Measurements from ENCODE around the gene KLF1. TPM values are rescaled to one million over a fixed set of nuclear protein-coding genes. Genes with fewer than 3 reads are reported as not detected.

Gene KLF1
- total and polyA plus RNA-seq, 10 of the 15 experiments (the other 5 are each of a cell fraction or from before 2014, with no cell fraction given): 0.04 to 0.38 (median 0.08) TPM; not detected in 3

GRCh38 chr19:12881172-12881808 is 5.7 kb downstream of the KLF1 start, which contains the start of gene DNASE2 (continued):
- TF ChIP-seq MXI1 (IDR thresholded peaks at IDR 0.05; ENCODE audit: low read depth, low read length) (peak; percentile 28; the same call in 1 of the 2 replicates), PAX5 (IDR thresholded peaks at IDR 0.05; ENCODE audit: borderline replicate concordance, low read depth, low read length) (0 out of 2 replicates have a peak, but pooled peaks have one; percentile 9), HDAC6 (IDR thresholded peaks at IDR 0.05; ENCODE audit: unreplicated experiment) (peak; percentile 74), POU2F2 (IDR thresholded peaks at IDR 0.05; ENCODE audit: borderline replicate concordance, low read depth, low read length) (peak; percentile 55; the same call in 2 of the 3 replicates), PKNOX1 (IDR thresholded peaks at IDR 0.05) (peak; percentile 55; the same call in 1 of the 2 replicates), SREBF2 (IDR thresholded peaks at IDR 0.05; ENCODE audit: low read length) (no peak), ATF3 (IDR thresholded peaks at IDR 0.05; ENCODE audit: borderline replicate concordance, extremely low read depth, low read depth, low read length) (no peak)

DNA sequence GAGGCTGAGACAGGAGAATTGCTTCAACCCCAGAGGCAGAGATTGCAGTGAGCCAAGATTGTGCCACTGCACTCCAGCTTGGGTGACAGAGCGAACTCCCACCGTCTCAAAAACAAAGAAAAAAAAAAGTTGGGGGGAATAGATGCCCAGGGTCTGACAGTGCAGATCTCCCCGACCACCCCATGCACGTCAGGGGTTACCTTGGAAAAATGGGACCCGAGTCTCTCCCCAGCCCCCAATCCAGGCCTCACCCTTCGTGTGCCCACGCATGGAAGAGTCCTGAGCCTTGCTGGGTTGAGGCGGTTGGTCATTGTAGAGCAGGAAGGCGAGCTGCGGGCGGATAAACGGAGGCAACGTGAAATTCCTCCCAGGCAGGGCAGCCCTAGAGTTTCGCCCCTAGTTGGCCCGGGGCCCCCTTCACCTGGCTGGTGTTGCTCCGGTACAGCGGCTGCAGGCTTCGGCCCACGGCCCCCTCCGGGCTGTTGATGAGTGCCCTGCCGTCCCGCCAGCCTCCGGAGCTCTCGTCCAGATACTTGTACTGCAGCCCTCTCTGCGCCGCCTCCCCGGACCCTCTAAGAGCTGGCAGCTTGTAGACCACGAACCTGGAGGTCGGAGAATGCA is 6.3 kb downstream of the KLF1 start:
- TSS peak; percentile 74 for BruUV-seq (replicated peaks)
- CTCF ChIA-PET: interaction anchor here (0.7 to 13.2 kb wide), 15 partner anchors 8 to 263 kb away, joined by 3 to 182 read pairs (median 4); partner anchors contain the start of genes FARSA and GCDH
- no peak for TF ChIP-seq SUZ12 (IDR thresholded peaks at IDR 0.05; ENCODE audit: unreplicated experiment)
- no peak for TF ChIP-seq PKNOX1 (IDR thresholded peaks at IDR 0.05)
- TF ChIP-seq ATF7 (IDR thresholded peaks at IDR 0.05; ENCODE audit: low read depth): peak; percentile 55
- no peak for TF ChIP-seq NFYA (IDR thresholded peaks at IDR 0.05; ENCODE audit: borderline replicate concordance, low read depth, low read length)
- TF ChIP-seq POLR2A (IDR thresholded peaks at IDR 0.05; ENCODE audit: low read depth, low read length): no peak
- no peak for TF ChIP-seq KAT2A (conservative IDR thresholded peaks at IDR 0.05; ENCODE audit: control insufficient read depth, low read depth, low read length)
- TF ChIP-seq TAF1 (IDR thresholded peaks at IDR 0.05; ENCODE audit: borderline replicate concordance, low read depth, low read length): no peak
- no peak for TF ChIP-seq MEF2A (IDR thresholded peaks at IDR 0.05; ENCODE audit: insufficient read depth, low read depth, low read length)
- TF ChIP-seq FOXK2 (IDR thresholded peaks at IDR 0.05): peak; percentile 64; the same call in 1 of the 2 replicates
- intact Hi-C loops (cut with micrococcal nuclease; ENCODE audit: unreplicated experiment) (no loop called here), in situ Hi-C loops (cut with MboI) (loop anchor here (10.0 kb wide), 1 partner anchor 214 kb away; no protein-coding TSS in a partner anchor)
- FAIRE-seq (no peak), DNase-seq (ENCODE audit: low read depth, low spot score) (no peak), ATAC-seq (peak; percentile 49)
- peak overlapping the region; percentile 92 for H2AFZ ChIP-seq (ENCODE audit: control insufficient read depth, low read depth, low read length)
- H3K9ac ChIP-seq (ENCODE audit: control insufficient read depth, insufficient read depth, low read length): peak overlapping the region; percentile 75
- H3K4me2 ChIP-seq (ENCODE audit: control insufficient read depth, insufficient read depth): peak overlapping the region; percentile 91
- peak overlapping the region; percentile 90 for H3K4me3 ChIP-seq
- WGBS (ENCODE audit: insufficient coverage, insufficient replicate concordance, low lambda C conversion rate, missing lambda C conversion rate): 7% methylated on average over 29 of the region's 29 CpGs
- H3K4me1 ChIP-seq (ENCODE audit: control insufficient read depth, insufficient read depth, low read length): peaks cover 16% of the 10 kb centered on the region
- SMC1A ChIA-PET (ENCODE audit: uncharacterized antibody, unreplicated experiment): interaction anchor here (0.8 to 4.1 kb wide), 4 partner anchors 10 to 97 kb away, joined by 3 to 23 read pairs (median 4); partner anchors contain the start of gene GCDH
- peaks cover 4% of the 10 kb centered on the region; the same call in 1 of the 2 replicates for H3K79me2 ChIP-seq (ENCODE audit: control insufficient read depth, insufficient read depth, low read length)
- H3K36me3 ChIP-seq (ENCODE audit: control insufficient read depth in 2 of 2, insufficient read depth in 2 of 2, low read length in 1 of 2): peaks cover 0 to 4% of the 10 kb centered on the region in 2 experiments; a peak in 2 of 4 replicates
- no peaks in the 10 kb centered on the region for H3K27me3 ChIP-seq (replicated peaks in 1 of 2; ENCODE audit: control insufficient read depth in 2 of 2, insufficient read depth in 2 of 2, low read length in 1 of 2)
- POLR2A ChIA-PET: interaction anchor here (0.6 to 3.3 kb wide), 9 partner anchors 10 to 146 kb away, joined by 3 to 35 read pairs (median 4); partner anchors contain the start of genes CALR, FARSA, GCDH and TRIR
- RAD21 ChIA-PET (ENCODE audit: unreplicated experiment): interaction anchor here (1.2 to 2.4 kb wide), 4 partner anchors 10 to 85 kb away, joined by 6 to 21 read pairs (median 12); partner anchors contain the start of gene GCDH
- H4K20me1 ChIP-seq (ENCODE audit: control insufficient read depth, insufficient read depth): no peaks in the 10 kb centered on the region
- peak overlapping the region; percentile 82 for H3K27ac ChIP-seq (ENCODE audit: control insufficient read depth, insufficient read depth)
- H3K9me3 ChIP-seq (replicated peaks; ENCODE audit: control insufficient read depth, insufficient read depth, low read length): peaks cover 7% of the 10 kb centered on the region
